ENCODE data around the gene VAV3. TPM values are rescaled to one million over a fixed set of nuclear protein-coding genes. Genes with fewer than 3 reads are reported as not detected.

The VAV3 gene
- total RNA-seq, 2 donors from 2014 or later: 73.0 to 135 TPM

DNA sequence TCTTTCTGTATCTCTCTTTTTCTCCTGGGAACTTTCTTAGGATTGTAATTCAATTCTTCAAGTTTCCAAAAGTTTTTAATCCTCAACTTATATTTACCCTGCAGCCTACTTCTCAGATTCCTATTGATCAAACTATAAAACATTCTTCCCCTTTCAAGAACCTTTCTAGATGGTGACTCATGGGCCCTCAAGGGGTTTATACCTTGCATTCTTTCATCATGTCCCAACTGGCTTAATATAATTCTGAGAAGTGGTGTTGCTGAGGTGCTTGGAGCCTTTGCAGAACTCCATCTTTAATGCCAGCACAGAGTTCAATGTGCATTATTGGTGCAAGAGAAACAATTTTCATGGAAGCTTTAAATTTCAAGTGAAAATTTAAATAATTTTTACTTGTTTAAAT, 273.4 kb downstream of the VAV3 start:
- Histone ChIP-seq H3K9ac (ENCODE audit: low read depth in 2 of 2, low read length in 2 of 2) (no peak overlapping the region), H3K4me3 (no peak overlapping the region), H3K27me3 (no peaks in the 10 kb centered on the region), H3K4me1 (no peaks in the 10 kb centered on the region), H3K9me3 (no peaks in the 10 kb centered on the region), H3K27ac (no peak overlapping the region), H3K36me3 (no peaks in the 10 kb centered on the region)
- intact Hi-C loops (cut with DNase I): loop anchor here (10.0 kb wide), 1 partner anchor 53 kb away; no protein-coding TSS in a partner anchor
- TF ChIP-seq, protein P1, sequence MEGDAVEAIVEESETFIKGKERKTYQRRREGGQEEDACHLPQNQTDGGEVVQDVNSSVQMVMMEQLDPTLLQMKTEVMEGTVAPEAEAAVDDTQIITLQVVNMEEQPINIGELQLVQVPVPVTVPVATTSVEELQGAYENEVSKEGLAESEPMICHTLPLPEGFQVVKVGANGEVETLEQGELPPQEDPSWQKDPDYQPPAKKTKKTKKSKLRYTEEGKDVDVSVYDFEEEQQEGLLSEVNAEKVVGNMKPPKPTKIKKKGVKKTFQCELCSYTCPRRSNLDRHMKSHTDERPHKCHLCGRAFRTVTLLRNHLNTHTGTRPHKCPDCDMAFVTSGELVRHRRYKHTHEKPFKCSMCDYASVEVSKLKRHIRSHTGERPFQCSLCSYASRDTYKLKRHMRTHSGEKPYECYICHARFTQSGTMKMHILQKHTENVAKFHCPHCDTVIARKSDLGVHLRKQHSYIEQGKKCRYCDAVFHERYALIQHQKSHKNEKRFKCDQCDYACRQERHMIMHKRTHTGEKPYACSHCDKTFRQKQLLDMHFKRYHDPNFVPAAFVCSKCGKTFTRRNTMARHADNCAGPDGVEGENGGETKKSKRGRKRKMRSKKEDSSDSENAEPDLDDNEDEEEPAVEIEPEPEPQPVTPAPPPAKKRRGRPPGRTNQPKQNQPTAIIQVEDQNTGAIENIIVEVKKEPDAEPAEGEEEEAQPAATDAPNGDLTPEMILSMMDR (IDR thresholded peaks at IDR 0.05): no peak
- no peak for DNase-seq

GRCh38 chr1:107690491-107690890, 274.5 kb downstream of the VAV3 start:
- H3K9me3 ChIP-seq: no peaks in the 10 kb centered on the region
- DNase-seq: no peak
- intact Hi-C loops (cut with DNase I): loop anchor here (10.0 kb wide), 1 partner anchor 54 kb away; no protein-coding TSS in a partner anchor
- TF ChIP-seq, protein P1 (IDR thresholded peaks at IDR 0.05): no peak
- no peaks in the 10 kb centered on the region for H3K36me3 ChIP-seq
- no peaks in the 10 kb centered on the region for H3K4me1 ChIP-seq
- H3K4me3 ChIP-seq: no peak overlapping the region
- H3K27ac ChIP-seq: no peak overlapping the region
- no peaks in the 10 kb centered on the region for H3K27me3 ChIP-seq
- no peak overlapping the region for H3K9ac ChIP-seq (ENCODE audit: low read depth in 2 of 2, low read length in 2 of 2)

DNA sequence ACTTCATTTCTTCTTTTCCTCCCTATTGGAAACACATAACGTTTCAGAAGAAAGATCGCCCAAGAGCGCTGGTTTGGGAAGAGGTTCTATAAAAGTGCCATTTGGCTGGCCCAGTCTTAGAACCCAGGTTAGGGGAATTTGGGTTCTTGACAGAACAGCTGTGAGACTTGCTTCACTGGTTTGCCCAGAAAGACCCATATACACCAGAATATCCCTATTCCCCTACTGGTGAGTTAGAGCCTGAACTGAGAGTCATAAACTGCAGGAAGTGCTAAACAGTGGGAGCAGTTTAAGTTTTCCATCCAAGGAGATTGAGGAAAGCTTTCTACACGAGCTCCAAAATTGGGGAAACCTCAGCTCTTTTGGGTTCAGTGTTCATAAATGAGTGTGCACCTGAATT, 275.2 kb downstream of the VAV3 start:
- no peaks in the 10 kb centered on the region for H3K27me3 ChIP-seq
- intact Hi-C loops (cut with DNase I): loop anchor here (10.0 kb wide), 1 partner anchor 55 kb away; no protein-coding TSS in a partner anchor
- H3K4me1 ChIP-seq: no peaks in the 10 kb centered on the region
- no peak overlapping the region for H3K4me3 ChIP-seq
- TF ChIP-seq, protein P1 (IDR thresholded peaks at IDR 0.05): no peak
- H3K9ac ChIP-seq (ENCODE audit: low read depth in 2 of 2, low read length in 2 of 2): no peak overlapping the region
- no peak for DNase-seq
- H3K9me3 ChIP-seq: no peaks in the 10 kb centered on the region
- H3K27ac ChIP-seq: no peak overlapping the region
- no peaks in the 10 kb centered on the region for H3K36me3 ChIP-seq

DNA sequence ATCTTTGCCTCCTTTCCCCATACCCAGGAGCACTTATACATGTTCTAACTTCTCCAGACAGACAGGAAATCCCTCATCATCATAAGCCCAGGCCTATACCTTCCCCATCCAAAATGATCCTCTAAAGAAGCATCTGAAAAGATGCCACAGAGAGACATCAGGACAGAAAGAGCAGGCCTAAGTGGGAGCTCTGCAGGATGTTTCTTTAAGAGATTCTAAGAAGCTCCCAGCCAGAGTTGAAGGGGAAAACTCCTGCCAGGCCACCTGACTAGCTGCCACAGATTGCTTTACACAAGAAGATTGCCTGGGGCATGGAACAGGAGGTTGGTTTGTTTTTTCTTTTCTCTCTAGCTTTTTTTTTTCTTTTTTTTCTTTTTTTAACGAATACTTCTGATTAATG, 275.8 kb downstream of the VAV3 start:
- Histone ChIP-seq H3K4me1 (no peaks in the 10 kb centered on the region), H3K9me3 (no peaks in the 10 kb centered on the region), H3K36me3 (no peaks in the 10 kb centered on the region), H3K27ac (peak overlapping the region; percentile 32), H3K4me3 (no peak overlapping the region), H3K27me3 (no peaks in the 10 kb centered on the region), H3K9ac (ENCODE audit: low read depth in 2 of 2, low read length in 2 of 2) (no peak overlapping the region)
- TF ChIP-seq, protein P1 (IDR thresholded peaks at IDR 0.05): no peak
- DNase-seq: peak; percentile 38
- intact Hi-C loops (cut with DNase I): no loop called here

DNA sequence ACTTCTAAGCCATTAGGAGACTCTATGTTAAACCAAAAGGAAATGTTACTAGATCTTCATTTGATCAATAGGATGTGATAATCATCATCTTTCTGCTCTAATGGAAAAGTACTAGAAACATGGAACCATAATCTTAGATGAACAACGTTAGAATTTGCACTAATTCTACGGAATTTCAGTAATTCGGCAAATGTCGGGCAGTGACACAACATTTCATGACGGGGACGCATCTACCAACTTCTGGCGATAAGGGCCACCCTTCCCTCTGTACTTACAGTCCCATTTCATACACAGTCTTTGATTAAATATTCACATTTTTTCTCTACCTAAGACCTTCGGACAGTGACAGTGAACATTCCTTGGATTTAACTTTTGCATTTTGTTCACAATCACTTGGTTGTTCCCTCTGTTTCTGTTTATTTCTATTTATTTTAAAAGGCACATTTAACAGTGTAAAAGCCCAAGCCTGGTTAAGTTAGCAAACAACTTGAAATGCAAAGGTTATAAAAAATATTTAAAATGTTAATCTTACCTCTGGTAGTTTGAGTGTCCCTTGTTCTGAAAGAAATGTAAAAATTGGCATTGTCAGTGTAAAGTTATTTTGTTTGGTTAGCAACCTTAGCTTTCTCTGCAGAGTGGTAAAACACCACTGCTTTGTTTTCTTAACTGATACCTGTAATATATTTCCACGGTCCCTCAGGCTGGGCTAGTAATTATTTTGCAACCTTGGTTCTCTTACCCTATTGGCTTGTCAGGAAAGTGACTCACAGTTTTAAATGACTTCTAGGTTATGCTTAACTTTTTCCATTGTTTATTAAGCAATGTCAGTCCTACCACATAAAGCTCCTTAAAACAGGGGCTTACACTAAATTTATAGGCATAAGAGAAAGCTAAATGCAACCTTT, 276.9 kb downstream of the VAV3 start:
- peak overlapping the region; percentile 32 for H3K27ac ChIP-seq
- H3K4me1 ChIP-seq: no peaks in the 10 kb centered on the region
- TF ChIP-seq, protein P1 (IDR thresholded peaks at IDR 0.05): no peak
- H3K4me3 ChIP-seq: peak overlapping the region; percentile 35
- intact Hi-C loops (cut with DNase I): no loop called here
- peak overlapping the region in 1 of 2 donors; percentile 86 for H3K9ac ChIP-seq (ENCODE audit: low read depth in 2 of 2, low read length in 2 of 2)
- no peaks in the 10 kb centered on the region for H3K9me3 ChIP-seq
- H3K27me3 ChIP-seq: no peaks in the 10 kb centered on the region
- no peaks in the 10 kb centered on the region for H3K36me3 ChIP-seq
- DNase-seq: peak; percentile 48

Data from colonic mucosa (tissue), 4 donors.